H1 (cell line): ENCODE results near the gene CCDC8.

Experiments used
- CEBPB ChIP-seq: IDR thresholded peaks from 2 replicates; pipeline ENCODE4 v1.6.1; 2012; ENCODE audit warnings: low read depth, low read length
- CHD2 ChIP-seq: IDR thresholded peaks from 2 replicates; pipeline ENCODE4 v1.6.1; 2012; ENCODE audit warnings: low read length, improper control_type of control experiment
- EZH2 ChIP-seq: fragments of 200-600 bp; sonication (generic); IDR thresholded peaks from 2 replicates; pipeline ENCODE4 v1.7.1; 2012; ENCODE audit warnings: low read depth, mild to moderate bottlenecking, moderate library complexity, low read length, inconsistent platforms; ENCODE audit not compliant: severe bottlenecking
- POLR2AphosphoS5 ChIP-seq: IDR thresholded peaks from 2 replicates; pipeline ENCODE4 v1.6.1; 2011; ENCODE audit warnings: low read depth, low read length
- RAD21 ChIP-seq, 2 experiments: IDR thresholded peaks in 1 of 2; conservative IDR thresholded peaks in 1 of 2; 2 replicates each; pipeline ENCODE4 v1.6.1; 2011; ENCODE audit warnings: low read depth in 2 of 2, low read length in 2 of 2, improper control_type of control experiment in 1 of 2, inconsistent platforms in 1 of 2, mild to moderate bottlenecking in 1 of 2, moderate library complexity in 1 of 2
- RBBP5 ChIP-seq: IDR thresholded peaks from 2 replicates; pipeline ENCODE4 v1.7.1; 2012; ENCODE audit warnings: low read depth, mild to moderate bottlenecking, inconsistent platforms, low read length, moderate library complexity, borderline replicate concordance
- RFX5 ChIP-seq: IDR thresholded peaks from 2 replicates; pipeline ENCODE4 v1.6.1; 2011; ENCODE audit warnings: low read depth, low read length, improper control_type of control experiment, borderline replicate concordance
- SAP30 ChIP-seq: fragments of 300-600 bp; sonication (generic); IDR thresholded peaks from 2 replicates; pipeline ENCODE4 v1.7.1; 2012; ENCODE audit warnings: low read length, moderate library complexity, mild to moderate bottlenecking, inconsistent platforms; ENCODE audit not compliant: insufficient read depth, insufficient replicate concordance
- SIRT6 ChIP-seq: IDR thresholded peaks from one replicate; pipeline ENCODE4 v1.7.1; 2012; ENCODE audit warnings: low read length, inconsistent platforms
- TF ChIP-seq, protein P1 (sequence below), 3 experiments: IDR thresholded peaks; 1 replicate in 2 of 3; 2 replicates in 1 of 3; pipeline versions ENCODE4 v1.5.1 to v1.6.1; 2011; ENCODE audit warnings: low read length in 3 of 3, mild to moderate bottlenecking in 3 of 3, inconsistent platforms in 2 of 3, low read depth in 1 of 3, moderate library complexity in 1 of 3; ENCODE audit not compliant: insufficient read depth in 1 of 3; ENCODE audit errors: control extremely low read depth in 1 of 3

DNA sequence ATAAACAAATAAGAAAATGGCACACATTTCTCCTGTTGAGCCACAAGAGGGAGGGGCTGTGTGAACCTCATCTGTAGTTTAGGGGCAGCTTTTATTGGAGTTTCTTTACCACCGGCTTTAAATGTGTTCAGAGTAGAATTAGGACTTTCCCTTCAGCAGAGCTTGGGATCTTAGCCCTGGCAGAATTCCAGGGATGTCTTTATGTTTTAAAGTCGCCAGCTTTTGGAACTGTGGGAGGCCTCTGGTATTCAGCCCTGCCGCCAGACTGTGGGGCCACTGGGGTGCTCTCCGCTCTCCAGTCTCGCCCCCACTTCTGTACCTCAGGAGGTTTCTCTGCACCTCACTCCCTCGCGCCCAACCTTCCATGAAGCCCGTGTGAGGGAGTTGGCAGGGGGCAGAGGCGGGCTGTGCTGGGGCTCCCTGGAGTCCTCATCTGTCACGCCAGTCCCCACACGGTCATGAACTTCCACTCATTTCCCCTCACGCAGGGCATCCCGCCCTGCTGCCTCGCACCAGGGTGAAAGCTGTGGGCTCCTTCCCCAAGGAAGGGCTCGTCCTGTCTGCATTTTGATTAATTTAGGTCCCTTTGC lies 31.5 kb downstream of the CCDC8 start:
- TF ChIP-seq SIRT6 = no peak
- no peak for TF ChIP-seq RFX5
- no peak for TF ChIP-seq CEBPB
- no peak for TF ChIP-seq POLR2AphosphoS5
- TF ChIP-seq RBBP5 = no peak
- TF ChIP-seq EZH2 = no peak
- TF ChIP-seq RAD21 (IDR thresholded peaks at IDR 0.05 in 1 of 2, conservative IDR thresholded peaks at IDR 0.05 in 1 of 2; ENCODE audit: low read depth in 2 of 2, low read length in 2 of 2) = no peak
- TF ChIP-seq SAP30 = no peak
- TF ChIP-seq, protein P1, sequence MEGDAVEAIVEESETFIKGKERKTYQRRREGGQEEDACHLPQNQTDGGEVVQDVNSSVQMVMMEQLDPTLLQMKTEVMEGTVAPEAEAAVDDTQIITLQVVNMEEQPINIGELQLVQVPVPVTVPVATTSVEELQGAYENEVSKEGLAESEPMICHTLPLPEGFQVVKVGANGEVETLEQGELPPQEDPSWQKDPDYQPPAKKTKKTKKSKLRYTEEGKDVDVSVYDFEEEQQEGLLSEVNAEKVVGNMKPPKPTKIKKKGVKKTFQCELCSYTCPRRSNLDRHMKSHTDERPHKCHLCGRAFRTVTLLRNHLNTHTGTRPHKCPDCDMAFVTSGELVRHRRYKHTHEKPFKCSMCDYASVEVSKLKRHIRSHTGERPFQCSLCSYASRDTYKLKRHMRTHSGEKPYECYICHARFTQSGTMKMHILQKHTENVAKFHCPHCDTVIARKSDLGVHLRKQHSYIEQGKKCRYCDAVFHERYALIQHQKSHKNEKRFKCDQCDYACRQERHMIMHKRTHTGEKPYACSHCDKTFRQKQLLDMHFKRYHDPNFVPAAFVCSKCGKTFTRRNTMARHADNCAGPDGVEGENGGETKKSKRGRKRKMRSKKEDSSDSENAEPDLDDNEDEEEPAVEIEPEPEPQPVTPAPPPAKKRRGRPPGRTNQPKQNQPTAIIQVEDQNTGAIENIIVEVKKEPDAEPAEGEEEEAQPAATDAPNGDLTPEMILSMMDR (IDR thresholded peaks at IDR 0.05; ENCODE audit: control extremely low read depth in 1 of 3, insufficient read depth in 1 of 3, low read depth in 1 of 3, low read length in 3 of 3) = no peak
- no peak for TF ChIP-seq CHD2
